K562 (cell line): ENCODE results near the gene TMEM181. TPM values are rescaled to one million over a fixed set of nuclear protein-coding genes. Genes with fewer than 3 reads are reported as not detected.
A peak's percentile ranks its signal among the peaks of the same experiment; 100 is the strongest.

ENCODE experiments used
- ARNT ChIP-seq, 2 experiments: fragments of 450-650 bp; IDR thresholded peaks; 2 replicates each; pipeline ENCODE4 v1.6.1; 2016; ENCODE audit warnings: mild to moderate bottlenecking in 1 of 2
- CREB1 ChIP-seq, 2 experiments: sonication (generic) in 1 of 2; formaldehyde crosslinking in 1 of 2; IDR thresholded peaks; 2 replicates each; pipeline versions ENCODE4 v1.6.1 to v1.8.0; 2012 to 2022; ENCODE audit warnings: inconsistent platforms in 1 of 2, mild to moderate bottlenecking in 1 of 2, missing genetic modification reagents in 1 of 2, moderate library complexity in 1 of 2
- GABPB1 ChIP-seq: sonication (generic); formaldehyde crosslinking; IDR thresholded peaks from 2 replicates; pipeline ENCODE4 v1.8.0; 2022; ENCODE audit warnings: mild to moderate bottlenecking, missing genetic modification reagents
- PHF8 ChIP-seq: fragments of 200-600 bp; sonication (generic); IDR thresholded peaks from 2 replicates; pipeline ENCODE4 v1.6.1; 2012; ENCODE audit warnings: mixed run types, mild to moderate bottlenecking, inconsistent platforms, low read length, moderate library complexity, borderline replicate concordance
- RBM25 ChIP-seq: fragments of 200-400 bp; formaldehyde crosslinking; IDR thresholded peaks from 2 replicates; pipeline ENCODE4 v1.6.1; 2018; ENCODE audit warnings: low read length, low read depth, moderate library complexity; ENCODE audit not compliant: severe bottlenecking
- SAFB ChIP-seq: fragments of 200-400 bp; formaldehyde crosslinking; IDR thresholded peaks from 2 replicates; pipeline ENCODE4 v1.6.1; 2017; ENCODE audit warnings: low read depth, low read length, borderline replicate concordance
- SRSF1 ChIP-seq: fragments of 200-400 bp; formaldehyde crosslinking; IDR thresholded peaks from 2 replicates; pipeline ENCODE4 v1.6.1; 2017; ENCODE audit warnings: mild to moderate bottlenecking, low read depth, low read length, moderate library complexity
- polyA plus RNA-seq, 8 experiments: library from polyadenylated mRNA; depleted of rRNA in 4 of 8; stranded (reverse) in 5 of 8; unstranded in 3 of 8; fragments of >200 nt; fragmentation: Nextera tagmentation in 2 of 8; fragmentation: Illumina TruSeq in 1 of 8; extraction: Ambion mirVana in 2 of 8; extraction: Trizol in 1 of 8; gene quantifications; 2 replicates each; pipeline versions ENCODE4 v1.2.1 to v1.2.3, GENCODE V29; 2011 to 2014; ENCODE audit warnings: inconsistent platforms in 1 of 8, missing spikeins in 1 of 8
- total RNA-seq, 7 experiments: library from RNA; depleted of rRNA in 6 of 7; stranded (reverse); fragments of >200 nt in 6 of 7; fragmentation: Illumina TruSeq in 2 of 7; extraction: Trizol in 2 of 7; gene quantifications; 2 replicates each; pipeline versions ENCODE4 v1.2.1 to v1.2.3, GENCODE V29; 2011 to 2021; ENCODE audit warnings: low replicate concordance in 1 of 7
- TF ChIP-seq, protein P1 (sequence below): fragments of 200-600 bp; sonication (generic); IDR thresholded peaks from one replicate; pipeline ENCODE4 v1.6.1; 2012; ENCODE audit warnings: mild to moderate bottlenecking, low read depth, low read length, inconsistent platforms
- TF ChIP-seq, protein P2 (sequence below): sonication (generic); formaldehyde crosslinking; IDR thresholded peaks from 2 replicates; pipeline ENCODE4 v1.8.1; 2023; ENCODE audit warnings: mild to moderate bottlenecking, missing genetic modification reagents
- TF ChIP-seq, protein P3 (sequence below): fragments of 200-800 bp; sonication (Bioruptor generic); IDR thresholded peaks from 2 replicates; pipeline ENCODE4 v1.6.1; 2017; ENCODE audit warnings: missing genetic modification characterization, missing compliant biosample characterization

Gene TMEM181
- total and polyA plus RNA-seq, 9 of the 15 experiments (the other 6 are each of a cell fraction or from before 2014, with no cell fraction given): 5.6 to 27.2 (median 19.9) TPM

DNA sequence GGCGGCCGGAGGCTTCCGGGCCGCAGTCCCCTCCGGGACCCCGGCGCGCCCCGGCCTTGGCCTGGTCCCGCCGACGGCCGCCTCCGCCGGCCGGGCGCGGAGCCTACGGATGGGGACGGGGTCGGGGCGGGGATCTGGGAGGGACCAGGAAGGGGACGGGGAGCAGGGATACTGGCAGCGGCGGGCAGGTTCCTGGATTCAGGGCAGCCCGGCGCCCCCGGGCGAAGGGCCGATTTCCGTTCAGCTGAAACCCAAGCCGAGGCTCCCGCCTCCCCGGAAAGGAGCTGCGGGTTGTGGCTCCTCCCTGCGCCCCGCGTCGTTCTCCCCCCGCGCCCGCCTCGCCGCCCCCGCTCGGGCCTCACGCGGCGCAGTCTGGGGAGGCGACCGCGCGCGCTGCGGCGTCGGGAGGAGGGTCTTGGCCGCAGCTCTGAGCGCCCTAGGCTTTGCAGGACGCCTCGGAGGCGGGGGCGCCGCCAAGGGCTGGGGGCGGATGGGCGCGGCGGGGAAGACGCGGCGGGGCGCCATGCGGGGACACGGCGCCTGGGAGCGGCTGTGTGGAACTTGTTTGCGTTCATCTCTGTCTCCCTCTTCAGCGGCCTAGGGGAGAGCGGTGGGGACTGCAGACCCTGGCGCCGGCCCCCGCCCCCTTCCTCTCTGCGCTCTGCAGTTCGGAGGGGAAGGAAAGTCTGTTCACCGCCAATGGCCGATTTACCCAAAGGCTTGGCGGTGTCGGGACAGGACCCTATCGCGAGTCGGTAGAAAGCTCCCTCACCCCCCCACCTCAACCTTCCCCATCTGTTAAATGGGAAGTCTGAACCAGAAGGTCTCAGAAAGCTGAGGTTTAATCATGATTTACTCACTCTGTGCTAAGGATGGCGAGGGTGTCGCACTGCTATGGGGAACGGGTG, 22.7 kb upstream of the TMEM181 start (continued):
- TF ChIP-seq, protein P1, sequence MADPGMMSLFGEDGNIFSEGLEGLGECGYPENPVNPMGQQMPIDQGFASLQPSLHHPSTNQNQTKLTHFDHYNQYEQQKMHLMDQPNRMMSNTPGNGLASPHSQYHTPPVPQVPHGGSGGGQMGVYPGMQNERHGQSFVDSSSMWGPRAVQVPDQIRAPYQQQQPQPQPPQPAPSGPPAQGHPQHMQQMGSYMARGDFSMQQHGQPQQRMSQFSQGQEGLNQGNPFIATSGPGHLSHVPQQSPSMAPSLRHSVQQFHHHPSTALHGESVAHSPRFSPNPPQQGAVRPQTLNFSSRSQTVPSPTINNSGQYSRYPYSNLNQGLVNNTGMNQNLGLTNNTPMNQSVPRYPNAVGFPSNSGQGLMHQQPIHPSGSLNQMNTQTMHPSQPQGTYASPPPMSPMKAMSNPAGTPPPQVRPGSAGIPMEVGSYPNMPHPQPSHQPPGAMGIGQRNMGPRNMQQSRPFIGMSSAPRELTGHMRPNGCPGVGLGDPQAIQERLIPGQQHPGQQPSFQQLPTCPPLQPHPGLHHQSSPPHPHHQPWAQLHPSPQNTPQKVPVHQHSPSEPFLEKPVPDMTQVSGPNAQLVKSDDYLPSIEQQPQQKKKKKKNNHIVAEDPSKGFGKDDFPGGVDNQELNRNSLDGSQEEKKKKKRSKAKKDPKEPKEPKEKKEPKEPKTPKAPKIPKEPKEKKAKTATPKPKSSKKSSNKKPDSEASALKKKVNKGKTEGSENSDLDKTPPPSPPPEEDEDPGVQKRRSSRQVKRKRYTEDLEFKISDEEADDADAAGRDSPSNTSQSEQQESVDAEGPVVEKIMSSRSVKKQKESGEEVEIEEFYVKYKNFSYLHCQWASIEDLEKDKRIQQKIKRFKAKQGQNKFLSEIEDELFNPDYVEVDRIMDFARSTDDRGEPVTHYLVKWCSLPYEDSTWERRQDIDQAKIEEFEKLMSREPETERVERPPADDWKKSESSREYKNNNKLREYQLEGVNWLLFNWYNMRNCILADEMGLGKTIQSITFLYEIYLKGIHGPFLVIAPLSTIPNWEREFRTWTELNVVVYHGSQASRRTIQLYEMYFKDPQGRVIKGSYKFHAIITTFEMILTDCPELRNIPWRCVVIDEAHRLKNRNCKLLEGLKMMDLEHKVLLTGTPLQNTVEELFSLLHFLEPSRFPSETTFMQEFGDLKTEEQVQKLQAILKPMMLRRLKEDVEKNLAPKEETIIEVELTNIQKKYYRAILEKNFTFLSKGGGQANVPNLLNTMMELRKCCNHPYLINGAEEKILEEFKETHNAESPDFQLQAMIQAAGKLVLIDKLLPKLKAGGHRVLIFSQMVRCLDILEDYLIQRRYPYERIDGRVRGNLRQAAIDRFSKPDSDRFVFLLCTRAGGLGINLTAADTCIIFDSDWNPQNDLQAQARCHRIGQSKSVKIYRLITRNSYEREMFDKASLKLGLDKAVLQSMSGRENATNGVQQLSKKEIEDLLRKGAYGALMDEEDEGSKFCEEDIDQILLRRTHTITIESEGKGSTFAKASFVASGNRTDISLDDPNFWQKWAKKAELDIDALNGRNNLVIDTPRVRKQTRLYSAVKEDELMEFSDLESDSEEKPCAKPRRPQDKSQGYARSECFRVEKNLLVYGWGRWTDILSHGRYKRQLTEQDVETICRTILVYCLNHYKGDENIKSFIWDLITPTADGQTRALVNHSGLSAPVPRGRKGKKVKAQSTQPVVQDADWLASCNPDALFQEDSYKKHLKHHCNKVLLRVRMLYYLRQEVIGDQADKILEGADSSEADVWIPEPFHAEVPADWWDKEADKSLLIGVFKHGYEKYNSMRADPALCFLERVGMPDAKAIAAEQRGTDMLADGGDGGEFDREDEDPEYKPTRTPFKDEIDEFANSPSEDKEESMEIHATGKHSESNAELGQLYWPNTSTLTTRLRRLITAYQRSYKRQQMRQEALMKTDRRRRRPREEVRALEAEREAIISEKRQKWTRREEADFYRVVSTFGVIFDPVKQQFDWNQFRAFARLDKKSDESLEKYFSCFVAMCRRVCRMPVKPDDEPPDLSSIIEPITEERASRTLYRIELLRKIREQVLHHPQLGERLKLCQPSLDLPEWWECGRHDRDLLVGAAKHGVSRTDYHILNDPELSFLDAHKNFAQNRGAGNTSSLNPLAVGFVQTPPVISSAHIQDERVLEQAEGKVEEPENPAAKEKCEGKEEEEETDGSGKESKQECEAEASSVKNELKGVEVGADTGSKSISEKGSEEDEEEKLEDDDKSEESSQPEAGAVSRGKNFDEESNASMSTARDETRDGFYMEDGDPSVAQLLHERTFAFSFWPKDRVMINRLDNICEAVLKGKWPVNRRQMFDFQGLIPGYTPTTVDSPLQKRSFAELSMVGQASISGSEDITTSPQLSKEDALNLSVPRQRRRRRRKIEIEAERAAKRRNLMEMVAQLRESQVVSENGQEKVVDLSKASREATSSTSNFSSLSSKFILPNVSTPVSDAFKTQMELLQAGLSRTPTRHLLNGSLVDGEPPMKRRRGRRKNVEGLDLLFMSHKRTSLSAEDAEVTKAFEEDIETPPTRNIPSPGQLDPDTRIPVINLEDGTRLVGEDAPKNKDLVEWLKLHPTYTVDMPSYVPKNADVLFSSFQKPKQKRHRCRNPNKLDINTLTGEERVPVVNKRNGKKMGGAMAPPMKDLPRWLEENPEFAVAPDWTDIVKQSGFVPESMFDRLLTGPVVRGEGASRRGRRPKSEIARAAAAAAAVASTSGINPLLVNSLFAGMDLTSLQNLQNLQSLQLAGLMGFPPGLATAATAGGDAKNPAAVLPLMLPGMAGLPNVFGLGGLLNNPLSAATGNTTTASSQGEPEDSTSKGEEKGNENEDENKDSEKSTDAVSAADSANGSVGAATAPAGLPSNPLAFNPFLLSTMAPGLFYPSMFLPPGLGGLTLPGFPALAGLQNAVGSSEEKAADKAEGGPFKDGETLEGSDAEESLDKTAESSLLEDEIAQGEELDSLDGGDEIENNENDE: no peak
- TF ChIP-seq PHF8 (no peak), SRSF1 (no peak), CREB1 (IDR thresholded peaks at IDR 0.05) (no peak), CREB1 (CRISPR knock-in tag; IDR thresholded peaks at IDR 0.05) (peak; percentile 19; the same call in 1 of the 2 replicates), SAFB (no peak), RBM25 (peak; percentile 54), GABPB1 (CRISPR knock-in tag) (peak; percentile 27; the same call in 1 of the 2 replicates), ARNT (IDR thresholded peaks at IDR 0.05) (0 out of 4 replicates have a peak, but pooled peaks of 1 of the 2 experiments have one; percentile 20)
- TF ChIP-seq, protein P2, sequence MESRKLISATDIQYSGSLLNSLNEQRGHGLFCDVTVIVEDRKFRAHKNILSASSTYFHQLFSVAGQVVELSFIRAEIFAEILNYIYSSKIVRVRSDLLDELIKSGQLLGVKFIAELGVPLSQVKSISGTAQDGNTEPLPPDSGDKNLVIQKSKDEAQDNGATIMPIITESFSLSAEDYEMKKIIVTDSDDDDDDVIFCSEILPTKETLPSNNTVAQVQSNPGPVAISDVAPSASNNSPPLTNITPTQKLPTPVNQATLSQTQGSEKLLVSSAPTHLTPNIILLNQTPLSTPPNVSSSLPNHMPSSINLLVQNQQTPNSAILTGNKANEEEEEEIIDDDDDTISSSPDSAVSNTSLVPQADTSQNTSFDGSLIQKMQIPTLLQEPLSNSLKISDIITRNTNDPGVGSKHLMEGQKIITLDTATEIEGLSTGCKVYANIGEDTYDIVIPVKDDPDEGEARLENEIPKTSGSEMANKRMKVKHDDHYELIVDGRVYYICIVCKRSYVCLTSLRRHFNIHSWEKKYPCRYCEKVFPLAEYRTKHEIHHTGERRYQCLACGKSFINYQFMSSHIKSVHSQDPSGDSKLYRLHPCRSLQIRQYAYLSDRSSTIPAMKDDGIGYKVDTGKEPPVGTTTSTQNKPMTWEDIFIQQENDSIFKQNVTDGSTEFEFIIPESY (CRISPR knock-in tag): peak; percentile 49; the same call in 1 of the 2 replicates
- TF ChIP-seq, protein P3, sequence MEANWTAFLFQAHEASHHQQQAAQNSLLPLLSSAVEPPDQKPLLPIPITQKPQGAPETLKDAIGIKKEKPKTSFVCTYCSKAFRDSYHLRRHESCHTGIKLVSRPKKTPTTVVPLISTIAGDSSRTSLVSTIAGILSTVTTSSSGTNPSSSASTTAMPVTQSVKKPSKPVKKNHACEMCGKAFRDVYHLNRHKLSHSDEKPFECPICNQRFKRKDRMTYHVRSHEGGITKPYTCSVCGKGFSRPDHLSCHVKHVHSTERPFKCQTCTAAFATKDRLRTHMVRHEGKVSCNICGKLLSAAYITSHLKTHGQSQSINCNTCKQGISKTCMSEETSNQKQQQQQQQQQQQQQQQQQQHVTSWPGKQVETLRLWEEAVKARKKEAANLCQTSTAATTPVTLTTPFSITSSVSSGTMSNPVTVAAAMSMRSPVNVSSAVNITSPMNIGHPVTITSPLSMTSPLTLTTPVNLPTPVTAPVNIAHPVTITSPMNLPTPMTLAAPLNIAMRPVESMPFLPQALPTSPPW (CRISPR knock-in tag): peak; percentile 80
